ENCODE results near the gene ZBTB38. TPM values are rescaled to one million over a fixed set of nuclear protein-coding genes. Genes with fewer than 3 reads are reported as not detected.

ZBTB38 gene
- total RNA-seq, 1 experiment from 2014 or later: 12.3 TPM

- TF ChIP-seq PRDM15 (CRISPR knock-in tag; IDR thresholded peaks at IDR 0.05): no peak
Observed at GRCh38 chr3:141321109-141321497, 47.2 kb upstream of the ZBTB38 start (continued).

- no peak for TF ChIP-seq AR (CRISPR knock-in tag; IDR thresholded peaks at IDR 0.05)
- no peak for TF ChIP-seq ZNF425 (CRISPR knock-in tag; conservative IDR thresholded peaks at IDR 0.05)
- no peak for TF ChIP-seq OVOL2 (CRISPR knock-in tag; IDR thresholded peaks at IDR 0.05; ENCODE audit: borderline replicate concordance)
- TF ChIP-seq FOXJ3 (CRISPR knock-in tag; IDR thresholded peaks at IDR 0.05; ENCODE audit: borderline replicate concordance): no peak
- TF ChIP-seq PREB (CRISPR knock-in tag; IDR thresholded peaks at IDR 0.05; ENCODE audit: borderline replicate concordance): no peak
- TF ChIP-seq HMGA2 (CRISPR knock-in tag; IDR thresholded peaks at IDR 0.05): no peak
- no peak for DNase-seq (ENCODE audit: low spot score)
- Mint-ChIP-seq H3K36me3 (peaks cover 7% of the 10 kb centered on the region), H3K27me3 (ENCODE audit: low read depth) (no peaks in the 10 kb centered on the region; the same call in 1 of the 2 replicates), H3K4me1 (peaks cover 29% of the 10 kb centered on the region), H3K27ac (no peak overlapping the region), H3K4me3 (no peak overlapping the region), H3K9me3 (peaks cover 16% of the 10 kb centered on the region)
- no peak for ATAC-seq
- POLR2A ChIA-PET: interaction anchor here (0.6 kb wide), 1 partner anchor 10 kb away, joined by 3 read pairs; no protein-coding TSS in a partner anchor
- CTCF ChIA-PET: interaction anchor here (0.6 to 3.8 kb wide), 4 partner anchors 12 to 130 kb away, joined by 3 to 16 read pairs (median 8); partner anchors contain the start of gene PXYLP1
Observed at GRCh38 chr3:141323936-141324704, 44.2 kb upstream of the ZBTB38 start.

- Mint-ChIP-seq H3K27ac (no peak overlapping the region), H3K4me1 (peaks cover 23% of the 10 kb centered on the region), H3K4me3 (no peak overlapping the region), H3K27me3 (ENCODE audit: low read depth) (no peaks in the 10 kb centered on the region), H3K36me3 (no peaks in the 10 kb centered on the region), H3K9me3 (no peaks in the 10 kb centered on the region)
- no peak for DNase-seq (ENCODE audit: low spot score)
- CTCF ChIA-PET: interaction anchor here (0.7 kb wide), 1 partner anchor 35 kb away, joined by 3 read pairs; no protein-coding TSS in a partner anchor
- POLR2A ChIA-PET: no interaction called here
- ATAC-seq: peak; percentile 65
- TF ChIP-seq CDX4 (CRISPR knock-in tag; IDR thresholded peaks at IDR 0.05; ENCODE audit: borderline replicate concordance) (no peak), HMGA2 (CRISPR knock-in tag; IDR thresholded peaks at IDR 0.05) (no peak), ZNF121 (CRISPR knock-in tag; IDR thresholded peaks at IDR 0.05) (no peak), OVOL2 (CRISPR knock-in tag; IDR thresholded peaks at IDR 0.05; ENCODE audit: borderline replicate concordance) (no peak), ETV6 (CRISPR knock-in tag; IDR thresholded peaks at IDR 0.05) (no peak), ESRRA (CRISPR knock-in tag; IDR thresholded peaks at IDR 0.05; ENCODE audit: borderline replicate concordance) (no peak), ZNF317 (CRISPR knock-in tag; IDR thresholded peaks at IDR 0.05; ENCODE audit: borderline replicate concordance, low read depth) (no peak), IRF1 (CRISPR knock-in tag; IDR thresholded peaks at IDR 0.05) (no peak), SOX15 (CRISPR knock-in tag; IDR thresholded peaks at IDR 0.05) (no peak), ZNF281 (CRISPR knock-in tag; IDR thresholded peaks at IDR 0.05) (no peak), JAZF1 (CRISPR knock-in tag; IDR thresholded peaks at IDR 0.05) (no peak), JUN (CRISPR knock-in tag; IDR thresholded peaks at IDR 0.05) (no peak)
Observed at GRCh38 chr3:141326123-141326522, 42.2 kb upstream of the ZBTB38 start.
